Mononuclear cell (primary cell): Measurements from ENCODE around the gene GTSE1. TPM values are rescaled to one million over a fixed set of nuclear protein-coding genes. Genes with fewer than 3 reads are reported as not detected.
A peak's percentile ranks its signal among the peaks of the same experiment; 100 is the strongest.

ENCODE experiments used
- H3K27me3 ChIP-seq: 2 replicates; pipeline ENCODE4 v1.6.0; 2011; ENCODE audit warnings: low read length, control low read depth; ENCODE audit not compliant: insufficient read depth
- H3K4me1 ChIP-seq: 2 replicates; pipeline ENCODE4 v1.5.1; 2011; ENCODE audit warnings: mild to moderate bottlenecking, low read length, control low read depth; ENCODE audit not compliant: insufficient read depth
- H3K4me3 ChIP-seq: 2 replicates; pipeline ENCODE4 v1.5.1; 2011; ENCODE audit warnings: mild to moderate bottlenecking, low read length, moderate library complexity
- H3K9me3 ChIP-seq: 2 replicates; pipeline ENCODE4 v1.5.1; 2011; ENCODE audit warnings: low read depth, mild to moderate bottlenecking, control low read depth, low read length
- total RNA-seq: library from RNA; depleted of rRNA; stranded (reverse); fragments of >200 nt; gene quantifications from one replicate; pipeline ENCODE4 v1.2.3, GENCODE V29; 2012

Gene GTSE1
- total RNA-seq, 1 donor: 0.52 TPM

GRCh38 chr22:46267431-46268279 is 29.0 kb upstream of the GTSE1 start, which contains the start of gene TTC38:
TTC38 (plus strand) TSS chr22:46268008; CDS start chr22:46268040, 32 bp downstream.
- Histone ChIP-seq H3K4me3 (peak within 1 kb of the TSS; percentile 61), H3K9me3 (no peaks in the 10 kb centered on the region), H3K4me1 (peaks cover 18% of the 10 kb centered on the region), H3K27me3 (peaks cover 6% of the 10 kb centered on the region)

GRCh38 chr22:46269564-46269963 is 27.1 kb upstream of the GTSE1 start:
- peaks cover 18% of the 10 kb centered on the region for H3K4me1 ChIP-seq
- H3K4me3 ChIP-seq: no peak overlapping the region
- no peaks in the 10 kb centered on the region for H3K9me3 ChIP-seq
- no peaks in the 10 kb centered on the region for H3K27me3 ChIP-seq

GRCh38 chr22:46272196-46272595 is 24.5 kb upstream of the GTSE1 start:
- Histone ChIP-seq H3K4me1 (peaks cover 18% of the 10 kb centered on the region), H3K4me3 (no peak overlapping the region), H3K27me3 (no peaks in the 10 kb centered on the region), H3K9me3 (no peaks in the 10 kb centered on the region)

GRCh38 chr22:46272762-46273431 is 23.8 kb upstream of the GTSE1 start:
- H3K4me1 ChIP-seq: peaks cover 14% of the 10 kb centered on the region

GRCh38 chr22:46273432-46274148 is 23.1 kb upstream of the GTSE1 start:
- Histone ChIP-seq H3K4me1 (peaks cover 8% of the 10 kb centered on the region), H3K9me3 (no peaks in the 10 kb centered on the region), H3K27me3 (no peaks in the 10 kb centered on the region), H3K4me3 (no peak overlapping the region)

More at GRCh38 chr22:46272762-46273431, 23.8 kb upstream of the GTSE1 start:
- no peak overlapping the region for H3K4me3 ChIP-seq
- no peaks in the 10 kb centered on the region for H3K27me3 ChIP-seq
- no peaks in the 10 kb centered on the region for H3K9me3 ChIP-seq

- peaks cover 2% of the 10 kb centered on the region for H3K4me1 ChIP-seq
- no peaks in the 10 kb centered on the region for H3K9me3 ChIP-seq
- no peak overlapping the region for H3K4me3 ChIP-seq
- H3K27me3 ChIP-seq: no peaks in the 10 kb centered on the region
Observed at GRCh38 chr22:46274381-46274780, 22.3 kb upstream of the GTSE1 start.

GRCh38 chr22:46275455-46276122 is 21.1 kb upstream of the GTSE1 start:
- H3K4me3 ChIP-seq: no peak overlapping the region
- H3K4me1 ChIP-seq: peaks cover 11% of the 10 kb centered on the region
- H3K27me3 ChIP-seq: no peaks in the 10 kb centered on the region
- no peaks in the 10 kb centered on the region for H3K9me3 ChIP-seq

GRCh38 chr22:46276563-46276962 is 20.1 kb upstream of the GTSE1 start:
- Histone ChIP-seq H3K4me1 (peaks cover 14% of the 10 kb centered on the region), H3K9me3 (no peaks in the 10 kb centered on the region), H3K4me3 (no peak overlapping the region), H3K27me3 (no peaks in the 10 kb centered on the region)

GRCh38 chr22:46278656-46279645 is 17.7 kb upstream of the GTSE1 start:
- no peak overlapping the region for H3K4me3 ChIP-seq
- no peaks in the 10 kb centered on the region for H3K27me3 ChIP-seq
- H3K9me3 ChIP-seq: no peaks in the 10 kb centered on the region
- H3K4me1 ChIP-seq: peaks cover 14% of the 10 kb centered on the region

- peaks cover 14% of the 10 kb centered on the region for H3K4me1 ChIP-seq
- no peaks in the 10 kb centered on the region for H3K9me3 ChIP-seq
- no peak overlapping the region for H3K4me3 ChIP-seq
- no peaks in the 10 kb centered on the region for H3K27me3 ChIP-seq
Observed at GRCh38 chr22:46280063-46280817, 16.4 kb upstream of the GTSE1 start.

GRCh38 chr22:46280999-46281623 is 15.6 kb upstream of the GTSE1 start:
- peak overlapping the region; percentile 23 for H3K4me3 ChIP-seq
- H3K27me3 ChIP-seq: no peaks in the 10 kb centered on the region
- H3K4me1 ChIP-seq: peaks cover 14% of the 10 kb centered on the region
- no peaks in the 10 kb centered on the region for H3K9me3 ChIP-seq

GRCh38 chr22:46281866-46282678 is 14.6 kb upstream of the GTSE1 start:
- Histone ChIP-seq H3K4me3 (peak overlapping the region; percentile 23), H3K27me3 (no peaks in the 10 kb centered on the region), H3K4me1 (peaks cover 20% of the 10 kb centered on the region), H3K9me3 (no peaks in the 10 kb centered on the region)
